ENCODE data around the gene MMADHC. TPM values are rescaled to one million over a fixed set of nuclear protein-coding genes. Genes with fewer than 3 reads are reported as not detected.

Gene MMADHC
- total and polyA plus RNA-seq, 9 donors, result 67.0 to 81.0 (median 73.5) TPM

GRCh38 chr2:149594411-149594810 lies 6.8 kb upstream of the MMADHC start:
- H3K4me3 ChIP-seq, result no peak overlapping the region
- 96 to 98% (median 98%) methylated on average over 2 of the region's 2 CpGs for WGBS, 3 donors
- TF ChIP-seq CTCF (IDR thresholded peaks at IDR 0.05) (no peak), EP300 (IDR thresholded peaks at IDR 0.05) (no peak), POLR2A (IDR thresholded peaks at IDR 0.05) (no peak)
- intact Hi-C loops (cut with DNase I), result loop anchor here (5.0 to 10.0 kb wide), 5 partner anchors 890 to 1650 kb away; partner anchors contain the start of gene RND3 (in 2 of the 4)
- peaks cover 3% of the 10 kb centered on the region for H3K4me1 ChIP-seq (ENCODE audit: insufficient read depth)
- no peak for DNase-seq
- H3K36me3 ChIP-seq, result no peaks in the 10 kb centered on the region
- H3K27ac ChIP-seq, result no peak overlapping the region
- H3K9me3 ChIP-seq, result no peaks in the 10 kb centered on the region
- no peaks in the 10 kb centered on the region for H3K27me3 ChIP-seq

GRCh38 chr2:149587950-149588487 lies 444 bp upstream of the MMADHC start:
- Histone ChIP-seq H3K27me3 (no peaks in the 10 kb centered on the region), H3K27ac (peak overlapping the region in 1 of 2 donors; percentile 93), H3K9me3 (no peaks in the 10 kb centered on the region), H3K4me3 (peak overlapping the region; percentile 64), H3K36me3 (no peaks in the 10 kb centered on the region), H3K4me1 (ENCODE audit: insufficient read depth) (peaks cover 6% of the 10 kb centered on the region)
- TF ChIP-seq CTCF (IDR thresholded peaks at IDR 0.05), result no peak
- TF ChIP-seq EP300 (IDR thresholded peaks at IDR 0.05), result no peak
- no peak for TF ChIP-seq POLR2A (IDR thresholded peaks at IDR 0.05)
- 32 to 54% (median 46%) methylated on average over 10 of the region's 10 CpGs for WGBS, 3 donors
- DNase-seq, result no peak
- intact Hi-C loops (cut with DNase I), result loop anchor here in 1 of 4 donors (10.0 kb wide), 1 partner anchor 1827 kb away; no protein-coding TSS in a partner anchor

- 0 to 1% (median 0%) methylated on average over 7 of the region's 7 CpGs for WGBS, 3 donors
- H3K4me3 ChIP-seq, result peak overlapping the region; percentile 64
- intact Hi-C loops (cut with DNase I), result loop anchor here in 1 of 4 donors (10.0 kb wide), 1 partner anchor 1828 kb away; no protein-coding TSS in a partner anchor
- H3K4me1 ChIP-seq (ENCODE audit: insufficient read depth), result peaks cover 6% of the 10 kb centered on the region
- TF ChIP-seq CTCF (IDR thresholded peaks at IDR 0.05) (no peak), EP300 (IDR thresholded peaks at IDR 0.05) (no peak), POLR2A (IDR thresholded peaks at IDR 0.05) (no peak)
- H3K27me3 ChIP-seq, result no peaks in the 10 kb centered on the region
- no peaks in the 10 kb centered on the region for H3K36me3 ChIP-seq
- no peaks in the 10 kb centered on the region for H3K9me3 ChIP-seq
- no peak for DNase-seq
- H3K27ac ChIP-seq, result peak overlapping the region; percentile 80 to 93
Observed at GRCh38 chr2:149586898-149587219, 716 bp downstream of the MMADHC start.

GRCh38 chr2:149586063-149586462 lies 1.5 kb downstream of the MMADHC start:
- no peak for DNase-seq
- intact Hi-C loops (cut with DNase I), result loop anchor here in 1 of 4 donors (10.0 kb wide), 1 partner anchor 1829 kb away; no protein-coding TSS in a partner anchor
- no peaks in the 10 kb centered on the region for H3K9me3 ChIP-seq
- H3K27ac ChIP-seq, result no peak overlapping the region
- H3K36me3 ChIP-seq, result no peaks in the 10 kb centered on the region
- H3K4me3 ChIP-seq, result peak overlapping the region; percentile 64
- H3K4me1 ChIP-seq (ENCODE audit: insufficient read depth), result peaks cover 6% of the 10 kb centered on the region
- TF ChIP-seq EP300 (IDR thresholded peaks at IDR 0.05) (no peak), POLR2A (IDR thresholded peaks at IDR 0.05) (no peak), CTCF (IDR thresholded peaks at IDR 0.05) (no peak)
- no peaks in the 10 kb centered on the region for H3K27me3 ChIP-seq
- WGBS, 3 donors, result 67 to 75% (median 71%) methylated on average over 3 of the region's 3 CpGs
